T-helper 22 cell (primary cell): ENCODE data around the gene SLIT1.

Source experiments
- DNase-seq: peaks from one replicate; pipeline ENCODE4 v3.0.0-alpha.2; 2020; ENCODE audit warnings: low read depth

The SLIT1 gene

GRCh38 chr10:97200616-97201015 lies 14.9 kb upstream of the SLIT1 start:
- no peak for DNase-seq

- no peak for DNase-seq
Observed at GRCh38 chr10:97199152-97199551, 13.4 kb upstream of the SLIT1 start.

- no peak for DNase-seq
Observed at GRCh38 chr10:97197030-97197500, 11.3 kb upstream of the SLIT1 start.

GRCh38 chr10:97196223-97197029 lies 10.7 kb upstream of the SLIT1 start:
- peak; percentile 42 for DNase-seq

- no peak for DNase-seq
Observed at GRCh38 chr10:97195706-97196222, 10.0 kb upstream of the SLIT1 start.

GRCh38 chr10:97192952-97193435 lies 7.2 kb upstream of the SLIT1 start:
- DNase-seq: no peak

GRCh38 chr10:97190450-97190849 lies 4.7 kb upstream of the SLIT1 start:
- no peak for DNase-seq

- DNase-seq: no peak
Observed at GRCh38 chr10:97188261-97188711, 2.5 kb upstream of the SLIT1 start.

- no peak for DNase-seq
Observed at GRCh38 chr10:97186911-97187310, 1.2 kb upstream of the SLIT1 start.

GRCh38 chr10:97184971-97185325 lies 811 bp downstream of the SLIT1 start:
- DNase-seq: no peak

- DNase-seq: no peak
Observed at GRCh38 chr10:97183314-97183713, 2.4 kb downstream of the SLIT1 start.

GRCh38 chr10:97182288-97182990 lies 3.3 kb downstream of the SLIT1 start:
- no peak for DNase-seq

GRCh38 chr10:97180986-97181385 lies 4.8 kb downstream of the SLIT1 start:
- DNase-seq: no peak

- no peak for DNase-seq
Observed at GRCh38 chr10:97180363-97180755, 5.4 kb downstream of the SLIT1 start.

GRCh38 chr10:97179731-97180362 lies 5.9 kb downstream of the SLIT1 start:
- no peak for DNase-seq

- DNase-seq: no peak
Observed at GRCh38 chr10:97179311-97179710, 6.4 kb downstream of the SLIT1 start.

GRCh38 chr10:97178074-97178473 lies 7.7 kb downstream of the SLIT1 start:
- DNase-seq: no peak

GRCh38 chr10:97176226-97176625 lies 9.5 kb downstream of the SLIT1 start:
- no peak for DNase-seq

- no peak for DNase-seq
Observed at GRCh38 chr10:97175586-97175985, 10.2 kb downstream of the SLIT1 start.

GRCh38 chr10:97174941-97175340 lies 10.8 kb downstream of the SLIT1 start:
- no peak for DNase-seq

GRCh38 chr10:97174276-97174775 lies 11.4 kb downstream of the SLIT1 start:
- DNase-seq: no peak

- no peak for DNase-seq
Observed at GRCh38 chr10:97173036-97173435, 12.7 kb downstream of the SLIT1 start.
